ENCODE data around the gene PALM.

The PALM gene

GRCh38 chr19:782878-783668 lies 74.3 kb downstream of the PALM start:
- no peak for DNase-seq (ENCODE audit: low read depth in 2 of 2)

GRCh38 chr19:784541-784940 lies 75.8 kb downstream of the PALM start:
- no peak for DNase-seq (ENCODE audit: low read depth in 2 of 2)

GRCh38 chr19:787536-787935 lies 78.8 kb downstream of the PALM start:
- DNase-seq (ENCODE audit: low read depth in 2 of 2) = no peak

- no peak for DNase-seq (ENCODE audit: low read depth in 2 of 2)
These were observed 79.9 kb downstream of the PALM start for GRCh38 chr19:788686-788982.

- DNase-seq (ENCODE audit: low read depth in 2 of 2) = no peak
These were observed 80.4 kb downstream of the PALM start for GRCh38 chr19:788983-789700.

GRCh38 chr19:789701-790060 lies 80.9 kb downstream of the PALM start:
- DNase-seq (ENCODE audit: low read depth in 2 of 2) = no peak

GRCh38 chr19:791007-791566 lies 82.4 kb downstream of the PALM start:
- DNase-seq (ENCODE audit: low read depth in 2 of 2) = no peak

- no peak for DNase-seq (ENCODE audit: low read depth in 2 of 2)
These were observed 83.0 kb downstream of the PALM start for GRCh38 chr19:791567-792305.

- no peak for DNase-seq (ENCODE audit: low read depth in 2 of 2)
These were observed 83.7 kb downstream of the PALM start for GRCh38 chr19:792306-792885.

- DNase-seq (ENCODE audit: low read depth in 2 of 2) = no peak
These were observed 85.1 kb downstream of the PALM start for GRCh38 chr19:793806-794205.

GRCh38 chr19:795073-795611 lies 86.4 kb downstream of the PALM start:
- no peak for DNase-seq (ENCODE audit: low read depth in 2 of 2)

- DNase-seq (ENCODE audit: low read depth in 2 of 2) = no peak
These were observed 87.2 kb downstream of the PALM start for GRCh38 chr19:795691-796581.

- peak; percentile 95 to 99 for DNase-seq (ENCODE audit: low read depth in 2 of 2)
These were observed 88.2 kb downstream of the PALM start, which contains the start of gene PTBP1 for GRCh38 chr19:796692-797527. PTBP1 (plus strand) TSS chr19:797452; CDS start chr19:797498, 46 bp downstream.
